ENCODE measurements around the gene INSC.

Gene INSC

GRCh38 chr11:15136166-15136565 is 21.4 kb downstream of the INSC start:
- H3K27ac ChIP-seq (ENCODE audit: low read depth, low read length), result no peak overlapping the region
- H3K36me3 ChIP-seq (ENCODE audit: control insufficient read depth, insufficient read depth, low read length), result no peaks in the 10 kb centered on the region
- no peak overlapping the region for H3K4me3 ChIP-seq (ENCODE audit: low read depth, low read length)
- H3K9ac ChIP-seq (ENCODE audit: low read length), result no peak overlapping the region
- H3K4me1 ChIP-seq (ENCODE audit: control insufficient read depth, insufficient read depth, low read length), result no peaks in the 10 kb centered on the region
- no peaks in the 10 kb centered on the region for H3K27me3 ChIP-seq (ENCODE audit: control insufficient read depth, insufficient read depth, low read length)
- H3K9me3 ChIP-seq (ENCODE audit: control insufficient read depth, insufficient read depth, low read depth, low read length), result no peaks in the 10 kb centered on the region

GRCh38 chr11:15139096-15139770 is 24.5 kb downstream of the INSC start:
- H3K4me3 ChIP-seq (ENCODE audit: low read depth, low read length), result no peak overlapping the region
- H3K36me3 ChIP-seq (ENCODE audit: control insufficient read depth, insufficient read depth, low read length), result no peaks in the 10 kb centered on the region
- no peaks in the 10 kb centered on the region for H3K4me1 ChIP-seq (ENCODE audit: control insufficient read depth, insufficient read depth, low read length)
- no peaks in the 10 kb centered on the region for H3K27me3 ChIP-seq (ENCODE audit: control insufficient read depth, insufficient read depth, low read length)
- no peak overlapping the region for H3K27ac ChIP-seq (ENCODE audit: low read depth, low read length)
- H3K9me3 ChIP-seq (ENCODE audit: control insufficient read depth, insufficient read depth, low read depth, low read length), result no peaks in the 10 kb centered on the region
- H3K9ac ChIP-seq (ENCODE audit: low read length), result no peak overlapping the region

DNA sequence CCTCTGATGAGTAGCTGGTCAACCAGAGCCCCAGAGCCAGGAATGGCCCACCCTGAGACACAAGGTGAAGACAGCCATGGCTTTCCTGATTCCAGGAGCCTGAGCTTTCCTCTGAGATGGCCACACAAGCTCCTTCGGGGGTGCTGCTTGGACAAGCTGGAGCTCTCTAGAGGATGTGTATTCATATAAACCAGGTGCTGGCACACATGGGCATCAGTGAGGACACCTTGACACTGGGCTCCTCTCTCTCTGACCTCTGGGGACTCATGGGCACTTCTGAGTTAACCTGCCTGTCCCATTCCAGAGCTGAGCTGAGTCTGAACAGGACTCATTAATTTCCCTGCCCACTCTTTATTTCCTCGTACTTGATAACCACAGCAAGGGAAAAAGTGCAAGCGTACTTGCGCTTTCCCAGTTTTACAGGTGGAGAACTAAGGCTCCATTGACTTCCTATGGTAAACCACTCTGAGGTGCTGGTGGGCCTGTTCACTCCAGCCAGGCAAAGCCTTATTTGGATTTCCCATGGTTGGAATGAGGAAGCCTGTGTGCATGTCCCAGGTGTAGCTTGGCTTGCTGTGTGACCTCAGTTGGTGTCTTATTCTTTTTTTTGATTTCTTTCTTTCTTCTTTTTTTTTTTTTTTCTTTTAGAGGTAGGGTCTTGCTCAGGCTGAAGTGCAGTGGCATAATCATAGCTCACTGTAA is 25.4 kb downstream of the INSC start:
- no peaks in the 10 kb centered on the region for H3K4me1 ChIP-seq (ENCODE audit: control insufficient read depth, insufficient read depth, low read length)
- H3K27ac ChIP-seq (ENCODE audit: low read depth, low read length), result no peak overlapping the region
- H3K9ac ChIP-seq (ENCODE audit: low read length), result no peak overlapping the region

DNA sequence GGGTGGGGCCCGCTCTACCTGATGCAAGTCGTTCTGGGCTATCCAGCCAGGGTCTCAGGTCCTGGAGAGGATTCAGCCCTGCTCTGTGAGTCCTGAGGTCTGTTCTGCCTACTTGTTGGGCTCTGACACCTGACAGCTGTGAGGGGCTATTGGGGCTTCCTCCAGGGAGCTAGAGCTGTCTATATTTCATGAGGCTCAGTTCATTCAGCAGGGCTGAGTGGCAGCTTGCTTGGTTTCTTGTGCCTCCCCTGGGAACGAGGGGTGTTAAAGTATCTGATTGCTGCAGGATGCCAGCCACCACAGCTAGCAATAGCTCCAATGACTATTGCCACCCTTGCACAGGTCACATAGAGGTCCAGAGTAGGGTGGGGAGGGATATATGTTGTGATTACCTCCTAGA is 26.7 kb downstream of the INSC start:
- Histone ChIP-seq H3K4me1 (ENCODE audit: control insufficient read depth, insufficient read depth, low read length) (no peaks in the 10 kb centered on the region), H3K27me3 (ENCODE audit: control insufficient read depth, insufficient read depth, low read length) (no peaks in the 10 kb centered on the region), H3K27ac (ENCODE audit: low read depth, low read length) (no peak overlapping the region), H3K9ac (ENCODE audit: low read length) (no peak overlapping the region), H3K4me3 (ENCODE audit: low read depth, low read length) (no peak overlapping the region), H3K9me3 (ENCODE audit: control insufficient read depth, insufficient read depth, low read depth, low read length) (no peaks in the 10 kb centered on the region), H3K36me3 (ENCODE audit: control insufficient read depth, insufficient read depth, low read length) (no peaks in the 10 kb centered on the region)

More for the DNA sequence above, 25.4 kb downstream of the INSC start:
- Histone ChIP-seq H3K4me3 (ENCODE audit: low read depth, low read length) (no peak overlapping the region), H3K27me3 (ENCODE audit: control insufficient read depth, insufficient read depth, low read length) (no peaks in the 10 kb centered on the region), H3K9me3 (ENCODE audit: control insufficient read depth, insufficient read depth, low read depth, low read length) (no peaks in the 10 kb centered on the region), H3K36me3 (ENCODE audit: control insufficient read depth, insufficient read depth, low read length) (no peaks in the 10 kb centered on the region)

- no peaks in the 10 kb centered on the region for H3K27me3 ChIP-seq (ENCODE audit: control insufficient read depth, insufficient read depth, low read length)
- H3K4me1 ChIP-seq (ENCODE audit: control insufficient read depth, insufficient read depth, low read length), result no peaks in the 10 kb centered on the region
- H3K4me3 ChIP-seq (ENCODE audit: low read depth, low read length), result no peak overlapping the region
- no peak overlapping the region for H3K9ac ChIP-seq (ENCODE audit: low read length)
- H3K36me3 ChIP-seq (ENCODE audit: control insufficient read depth, insufficient read depth, low read length), result no peaks in the 10 kb centered on the region
- H3K27ac ChIP-seq (ENCODE audit: low read depth, low read length), result no peak overlapping the region
- no peaks in the 10 kb centered on the region for H3K9me3 ChIP-seq (ENCODE audit: control insufficient read depth, insufficient read depth, low read depth, low read length)
Measured at GRCh38 chr11:15142838-15143237, 28.1 kb downstream of the INSC start.

- no peak overlapping the region for H3K4me3 ChIP-seq (ENCODE audit: low read depth, low read length)
- H3K36me3 ChIP-seq (ENCODE audit: control insufficient read depth, insufficient read depth, low read length), result no peaks in the 10 kb centered on the region
- no peak overlapping the region for H3K27ac ChIP-seq (ENCODE audit: low read depth, low read length)
- no peaks in the 10 kb centered on the region for H3K9me3 ChIP-seq (ENCODE audit: control insufficient read depth, insufficient read depth, low read depth, low read length)
- H3K4me1 ChIP-seq (ENCODE audit: control insufficient read depth, insufficient read depth, low read length), result no peaks in the 10 kb centered on the region
- no peak overlapping the region for H3K9ac ChIP-seq (ENCODE audit: low read length)
- no peaks in the 10 kb centered on the region for H3K27me3 ChIP-seq (ENCODE audit: control insufficient read depth, insufficient read depth, low read length)
Measured at GRCh38 chr11:15143855-15144254, 29.1 kb downstream of the INSC start.

GRCh38 chr11:15144347-15144746 is 29.6 kb downstream of the INSC start:
- no peaks in the 10 kb centered on the region for H3K4me1 ChIP-seq (ENCODE audit: control insufficient read depth, insufficient read depth, low read length)
- no peaks in the 10 kb centered on the region for H3K27me3 ChIP-seq (ENCODE audit: control insufficient read depth, insufficient read depth, low read length)
- no peak overlapping the region for H3K27ac ChIP-seq (ENCODE audit: low read depth, low read length)
- no peaks in the 10 kb centered on the region for H3K9me3 ChIP-seq (ENCODE audit: control insufficient read depth, insufficient read depth, low read depth, low read length)
- H3K9ac ChIP-seq (ENCODE audit: low read length), result no peak overlapping the region
- H3K4me3 ChIP-seq (ENCODE audit: low read depth, low read length), result no peak overlapping the region
- no peaks in the 10 kb centered on the region for H3K36me3 ChIP-seq (ENCODE audit: control insufficient read depth, insufficient read depth, low read length)

DNA sequence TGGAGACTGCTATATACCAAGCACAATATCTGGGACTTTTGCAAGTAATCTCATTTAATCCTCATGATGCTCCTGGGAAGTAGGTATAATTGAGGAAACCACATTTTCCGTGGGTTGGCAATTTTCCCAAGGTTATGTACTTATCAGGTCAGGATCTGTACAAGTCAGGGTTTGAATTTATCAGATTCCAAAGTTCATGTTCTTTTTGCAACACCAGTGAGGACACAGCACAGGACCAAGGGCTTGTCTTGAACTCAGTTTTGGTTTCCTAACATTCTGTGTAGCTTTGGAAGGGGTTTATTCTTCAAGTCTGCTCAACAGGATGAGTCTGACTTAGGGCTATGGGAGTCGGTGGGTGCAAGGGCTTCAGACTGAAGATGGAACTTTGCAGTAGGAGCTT is 30.4 kb downstream of the INSC start:
- no peaks in the 10 kb centered on the region for H3K9me3 ChIP-seq (ENCODE audit: control insufficient read depth, insufficient read depth, low read depth, low read length)
- no peaks in the 10 kb centered on the region for H3K36me3 ChIP-seq (ENCODE audit: control insufficient read depth, insufficient read depth, low read length)
- H3K9ac ChIP-seq (ENCODE audit: low read length), result no peak overlapping the region
- no peak overlapping the region for H3K4me3 ChIP-seq (ENCODE audit: low read depth, low read length)
- no peak overlapping the region for H3K27ac ChIP-seq (ENCODE audit: low read depth, low read length)
- H3K4me1 ChIP-seq (ENCODE audit: control insufficient read depth, insufficient read depth, low read length), result no peaks in the 10 kb centered on the region
- H3K27me3 ChIP-seq (ENCODE audit: control insufficient read depth, insufficient read depth, low read length), result no peaks in the 10 kb centered on the region

DNA sequence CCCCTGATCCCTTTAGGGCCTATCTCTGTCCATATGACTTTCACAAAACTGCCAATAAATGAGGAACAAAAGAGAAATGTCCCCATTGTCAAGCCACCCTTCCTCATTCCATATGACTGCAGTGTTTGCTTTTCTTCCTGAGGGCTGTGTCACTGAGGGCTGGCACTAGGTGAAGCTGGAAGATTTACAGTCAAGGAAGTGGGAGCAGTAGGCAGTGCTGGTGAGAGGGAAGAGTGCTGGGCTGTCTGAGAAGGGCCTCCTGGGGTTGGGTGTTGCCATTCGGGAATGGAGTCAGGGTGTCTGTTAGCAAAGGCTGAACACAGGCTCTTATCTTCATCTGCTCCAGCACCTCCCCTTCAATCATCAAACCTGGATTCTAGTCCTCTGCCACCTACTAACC is 30.9 kb downstream of the INSC start:
- no peaks in the 10 kb centered on the region for H3K4me1 ChIP-seq (ENCODE audit: control insufficient read depth, insufficient read depth, low read length)
- H3K9me3 ChIP-seq (ENCODE audit: control insufficient read depth, insufficient read depth, low read depth, low read length), result no peaks in the 10 kb centered on the region
- no peak overlapping the region for H3K27ac ChIP-seq (ENCODE audit: low read depth, low read length)
- no peak overlapping the region for H3K4me3 ChIP-seq (ENCODE audit: low read depth, low read length)
- H3K27me3 ChIP-seq (ENCODE audit: control insufficient read depth, insufficient read depth, low read length), result no peaks in the 10 kb centered on the region
- H3K9ac ChIP-seq (ENCODE audit: low read length), result no peak overlapping the region
- no peaks in the 10 kb centered on the region for H3K36me3 ChIP-seq (ENCODE audit: control insufficient read depth, insufficient read depth, low read length)

DNA sequence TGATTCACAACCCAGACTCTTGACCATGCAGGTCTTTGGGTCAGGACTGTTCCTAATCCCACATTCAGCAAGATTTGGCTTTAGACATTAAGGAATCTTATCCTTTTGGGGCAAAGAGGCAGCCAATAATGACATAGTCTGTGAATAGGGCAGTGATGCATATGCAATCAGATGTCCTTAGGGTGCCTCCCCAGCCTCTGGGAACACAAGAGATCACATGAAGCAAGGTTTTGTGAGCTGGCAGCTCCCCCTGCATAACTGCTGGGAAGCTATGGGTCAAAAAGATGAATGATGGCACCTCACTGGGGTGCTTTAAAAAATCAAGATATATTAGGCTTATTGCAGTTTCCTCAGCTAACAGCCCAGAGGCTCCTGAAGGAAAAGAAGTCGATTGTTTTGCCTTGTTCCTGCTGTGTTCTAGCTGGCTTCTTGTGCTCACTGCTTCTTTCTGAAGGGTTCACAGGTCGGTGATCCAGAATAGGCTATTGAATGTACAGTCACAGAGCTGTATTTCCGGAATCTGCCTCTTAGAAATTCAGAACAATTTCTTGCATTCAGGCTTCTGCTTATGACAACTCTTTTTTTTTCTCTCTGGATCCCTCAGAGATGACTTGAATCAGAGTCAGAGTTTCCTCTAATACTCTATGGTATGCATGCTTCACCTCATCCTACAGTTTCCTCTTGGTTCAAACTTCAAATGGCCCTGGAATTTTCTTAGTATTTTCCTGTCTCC is 31.7 kb downstream of the INSC start:
- no peaks in the 10 kb centered on the region for H3K4me1 ChIP-seq (ENCODE audit: control insufficient read depth, insufficient read depth, low read length)
- H3K36me3 ChIP-seq (ENCODE audit: control insufficient read depth, insufficient read depth, low read length), result no peaks in the 10 kb centered on the region
- no peaks in the 10 kb centered on the region for H3K27me3 ChIP-seq (ENCODE audit: control insufficient read depth, insufficient read depth, low read length)
- H3K4me3 ChIP-seq (ENCODE audit: low read depth, low read length), result no peak overlapping the region
- no peak overlapping the region for H3K27ac ChIP-seq (ENCODE audit: low read depth, low read length)
- no peaks in the 10 kb centered on the region for H3K9me3 ChIP-seq (ENCODE audit: control insufficient read depth, insufficient read depth, low read depth, low read length)
- no peak overlapping the region for H3K9ac ChIP-seq (ENCODE audit: low read length)

- H3K4me1 ChIP-seq (ENCODE audit: control insufficient read depth, insufficient read depth, low read length), result no peaks in the 10 kb centered on the region
- H3K4me3 ChIP-seq (ENCODE audit: low read depth, low read length), result no peak overlapping the region
- H3K27ac ChIP-seq (ENCODE audit: low read depth, low read length), result no peak overlapping the region
- no peak overlapping the region for H3K9ac ChIP-seq (ENCODE audit: low read length)
- H3K36me3 ChIP-seq (ENCODE audit: control insufficient read depth, insufficient read depth, low read length), result no peaks in the 10 kb centered on the region
- no peaks in the 10 kb centered on the region for H3K9me3 ChIP-seq (ENCODE audit: control insufficient read depth, insufficient read depth, low read depth, low read length)
- H3K27me3 ChIP-seq (ENCODE audit: control insufficient read depth, insufficient read depth, low read length), result no peaks in the 10 kb centered on the region
Measured at GRCh38 chr11:15148169-15148568, 33.4 kb downstream of the INSC start.
